Adrenal gland (tissue), 5 donors: ENCODE measurements around the gene ZMYM1.
"Not testable (repeated sequence)": the region's sequence is repeated elsewhere in the genome, so short reads cannot be mapped to it uniquely, and the experiment has no call there.

Experiments
- POLR2A ChIP-seq, 2 donors: fragments of 450-650 bp; IDR thresholded peaks; one replicate each; pipeline ENCODE4 v1.6.1; 2017; ENCODE audit warnings: antibody characterized with exemption in 2 of 2, mild to moderate bottlenecking in 2 of 2, moderate library complexity in 1 of 2
- TF ChIP-seq, protein P1 (sequence below), 6 experiments: fragments of 450-650 bp in 4 of 6; fragments of 200-600 bp in 2 of 6; sonication (generic) in 1 of 6; IDR thresholded peaks; 1 replicate in 5 of 6; 2 replicates in 1 of 6; pipeline versions ENCODE4 v1.5.1 to v1.8.0; 2016 to 2021; ENCODE audit warnings: antibody characterized with exemption in 6 of 6, mild to moderate bottlenecking in 2 of 6, moderate library complexity in 1 of 6
- donor health status: DM: no; HTN: no; CAD: no.

DNA sequence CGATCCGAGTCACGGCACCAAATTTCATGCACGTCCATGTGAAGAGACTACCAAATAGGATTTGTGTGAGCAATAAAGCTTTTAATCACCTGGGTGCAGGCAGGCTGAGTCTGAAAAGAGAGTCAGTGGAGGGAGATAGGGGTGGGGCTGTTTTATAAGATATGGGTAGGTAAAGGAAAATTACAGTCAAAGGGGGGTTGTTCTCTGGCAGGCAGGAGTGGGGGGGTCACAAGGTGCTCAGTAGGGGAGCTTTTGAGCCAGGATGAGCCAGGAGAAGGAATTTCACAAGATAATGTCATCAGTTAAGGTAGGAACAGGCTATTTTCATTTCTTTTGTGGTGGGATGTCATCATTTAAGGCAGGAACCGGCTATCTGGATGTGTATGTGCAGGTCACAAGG, 58.4 kb downstream of the ZMYM1 start:
- TF ChIP-seq, protein P1, sequence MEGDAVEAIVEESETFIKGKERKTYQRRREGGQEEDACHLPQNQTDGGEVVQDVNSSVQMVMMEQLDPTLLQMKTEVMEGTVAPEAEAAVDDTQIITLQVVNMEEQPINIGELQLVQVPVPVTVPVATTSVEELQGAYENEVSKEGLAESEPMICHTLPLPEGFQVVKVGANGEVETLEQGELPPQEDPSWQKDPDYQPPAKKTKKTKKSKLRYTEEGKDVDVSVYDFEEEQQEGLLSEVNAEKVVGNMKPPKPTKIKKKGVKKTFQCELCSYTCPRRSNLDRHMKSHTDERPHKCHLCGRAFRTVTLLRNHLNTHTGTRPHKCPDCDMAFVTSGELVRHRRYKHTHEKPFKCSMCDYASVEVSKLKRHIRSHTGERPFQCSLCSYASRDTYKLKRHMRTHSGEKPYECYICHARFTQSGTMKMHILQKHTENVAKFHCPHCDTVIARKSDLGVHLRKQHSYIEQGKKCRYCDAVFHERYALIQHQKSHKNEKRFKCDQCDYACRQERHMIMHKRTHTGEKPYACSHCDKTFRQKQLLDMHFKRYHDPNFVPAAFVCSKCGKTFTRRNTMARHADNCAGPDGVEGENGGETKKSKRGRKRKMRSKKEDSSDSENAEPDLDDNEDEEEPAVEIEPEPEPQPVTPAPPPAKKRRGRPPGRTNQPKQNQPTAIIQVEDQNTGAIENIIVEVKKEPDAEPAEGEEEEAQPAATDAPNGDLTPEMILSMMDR (IDR thresholded peaks at IDR 0.05), result not testable (repeated sequence)
- TF ChIP-seq POLR2A (IDR thresholded peaks at IDR 0.05), result not testable (repeated sequence)
